ENCODE data around the gene ASPSCR1. TPM values are rescaled to one million over a fixed set of nuclear protein-coding genes. Genes with fewer than 3 reads are reported as not detected.

The ASPSCR1 gene
- total and polyA plus RNA-seq, 2 of the 13 experiments (the other 11 are each of a cell fraction or from before 2014, with no cell fraction given), result 274 to 314 TPM

GRCh38 chr17:81991684-81992305, 14.4 kb downstream of the ASPSCR1 start (continued):
- TF ChIP-seq ZNF30 (CRISPR knock-in tag; IDR thresholded peaks at IDR 0.05) (peak; percentile 89; the same call in 1 of the 2 replicates), TFAP4 (IDR thresholded peaks at IDR 0.05; ENCODE audit: borderline replicate concordance, low read depth) (peak; percentile 85; the same call in 1 of the 2 replicates), ZNF839 (CRISPR knock-in tag; IDR thresholded peaks at IDR 0.05; ENCODE audit: borderline replicate concordance) (peak; percentile 90; the same call in 1 of the 2 replicates), ZGPAT (CRISPR knock-in tag; IDR thresholded peaks at IDR 0.05) (peak; percentile 97), AGO2 (optimal IDR thresholded peaks at IDR 0.05; ENCODE audit: low read depth, low read length) (no peak), MIER3 (CRISPR knock-in tag; IDR thresholded peaks at IDR 0.05; ENCODE audit: borderline replicate concordance) (peak; percentile 98), TMF1 (CRISPR knock-in tag; IDR thresholded peaks at IDR 0.05; ENCODE audit: low read depth) (peak; percentile 94), AGO1 (IDR thresholded peaks at IDR 0.05; ENCODE audit: low read depth, low read length, poor library complexity, severe bottlenecking) (peak; percentile 89), RCOR2 (CRISPR knock-in tag; IDR thresholded peaks at IDR 0.05) (peak; percentile 87), GPBP1L1 (CRISPR knock-in tag; IDR thresholded peaks at IDR 0.05) (no peak), ZFAT (CRISPR knock-in tag; conservative IDR thresholded peaks at IDR 0.05) (no peak), SMYD3 (CRISPR knock-in tag; IDR thresholded peaks at IDR 0.05) (peak; percentile 99), ZNF75D (CRISPR knock-in tag; IDR thresholded peaks at IDR 0.05; ENCODE audit: borderline replicate concordance) (peak; percentile 11; the same call in 1 of the 2 replicates), ZMYM4 (CRISPR knock-in tag; IDR thresholded peaks at IDR 0.05) (0 out of 2 replicates have a peak, but pooled peaks have one; percentile 18), U2AF2 (IDR thresholded peaks at IDR 0.05; ENCODE audit: low read depth, low read length) (no peak), ZNF24 (IDR thresholded peaks at IDR 0.05) (no peak), ZNF225 (CRISPR knock-in tag; IDR thresholded peaks at IDR 0.05) (0 out of 2 replicates have a peak, but pooled peaks have one; percentile 60), IRF2 (CRISPR knock-in tag; IDR thresholded peaks at IDR 0.05) (peak; percentile 72), TOPORS (CRISPR knock-in tag; IDR thresholded peaks at IDR 0.05) (peak; percentile 92; the same call in 1 of the 2 replicates), HOXA3 (CRISPR knock-in tag; IDR thresholded peaks at IDR 0.05) (peak; percentile 82), SMAD3 (CRISPR knock-in tag; IDR thresholded peaks at IDR 0.05) (peak; percentile 97)
- TF ChIP-seq, protein P1, sequence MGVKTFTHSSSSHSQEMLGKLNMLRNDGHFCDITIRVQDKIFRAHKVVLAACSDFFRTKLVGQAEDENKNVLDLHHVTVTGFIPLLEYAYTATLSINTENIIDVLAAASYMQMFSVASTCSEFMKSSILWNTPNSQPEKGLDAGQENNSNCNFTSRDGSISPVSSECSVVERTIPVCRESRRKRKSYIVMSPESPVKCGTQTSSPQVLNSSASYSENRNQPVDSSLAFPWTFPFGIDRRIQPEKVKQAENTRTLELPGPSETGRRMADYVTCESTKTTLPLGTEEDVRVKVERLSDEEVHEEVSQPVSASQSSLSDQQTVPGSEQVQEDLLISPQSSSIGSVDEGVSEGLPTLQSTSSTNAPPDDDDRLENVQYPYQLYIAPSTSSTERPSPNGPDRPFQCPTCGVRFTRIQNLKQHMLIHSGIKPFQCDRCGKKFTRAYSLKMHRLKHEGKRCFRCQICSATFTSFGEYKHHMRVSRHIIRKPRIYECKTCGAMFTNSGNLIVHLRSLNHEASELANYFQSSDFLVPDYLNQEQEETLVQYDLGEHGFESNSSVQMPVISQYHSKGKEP (CRISPR knock-in tag; IDR thresholded peaks at IDR 0.05), result peak; percentile 22; the same call in 1 of the 2 replicates
- TF ChIP-seq, protein P2, sequence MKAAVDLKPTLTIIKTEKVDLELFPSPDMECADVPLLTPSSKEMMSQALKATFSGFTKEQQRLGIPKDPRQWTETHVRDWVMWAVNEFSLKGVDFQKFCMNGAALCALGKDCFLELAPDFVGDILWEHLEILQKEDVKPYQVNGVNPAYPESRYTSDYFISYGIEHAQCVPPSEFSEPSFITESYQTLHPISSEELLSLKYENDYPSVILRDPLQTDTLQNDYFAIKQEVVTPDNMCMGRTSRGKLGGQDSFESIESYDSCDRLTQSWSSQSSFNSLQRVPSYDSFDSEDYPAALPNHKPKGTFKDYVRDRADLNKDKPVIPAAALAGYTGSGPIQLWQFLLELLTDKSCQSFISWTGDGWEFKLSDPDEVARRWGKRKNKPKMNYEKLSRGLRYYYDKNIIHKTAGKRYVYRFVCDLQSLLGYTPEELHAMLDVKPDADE (CRISPR knock-in tag; IDR thresholded peaks at IDR 0.05), result peak; percentile 79; the same call in 1 of the 2 replicates
